ENCODE measurements around the gene CFAP43.
A peak's percentile ranks its signal among the peaks of the same experiment; 100 is the strongest.

The CFAP43 gene

DNA sequence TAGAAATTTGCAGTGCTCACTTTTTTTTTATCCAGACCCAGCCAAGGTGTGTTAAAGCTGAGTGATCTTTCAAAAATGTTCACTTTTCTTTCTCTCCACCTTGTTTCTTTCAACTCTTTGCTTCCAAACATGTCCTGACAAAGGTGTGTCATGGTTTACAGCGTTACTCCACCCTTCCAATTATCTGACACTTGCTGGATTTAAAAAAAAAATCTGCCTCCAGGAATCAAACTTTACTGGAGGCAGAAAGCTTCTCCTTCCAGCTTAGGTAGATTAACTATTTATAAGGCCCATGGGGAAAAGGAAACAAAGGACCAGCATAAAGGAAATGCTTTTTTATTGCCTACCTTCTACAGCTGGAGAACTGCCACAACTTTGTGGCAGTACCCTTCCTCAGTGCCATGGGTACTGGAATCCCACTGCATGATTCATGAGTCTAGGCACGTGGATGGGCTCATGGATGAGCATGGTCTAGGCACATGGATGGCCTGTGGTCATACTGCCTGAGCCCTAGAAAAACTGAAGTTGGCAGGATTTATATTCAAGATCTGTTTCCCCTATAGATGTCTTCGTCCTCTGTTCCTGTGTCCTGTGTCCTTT lies 146.3 kb downstream of the CFAP43 start, which contains the start of gene COL17A1:
TSS of gene COL17A1 (minus strand) at position 80 of the 600 bp plus-strand sequence. CDS start 5,207 bp downstream, outside the sequence.
- FAIRE-seq (no peak), DNase-seq (ENCODE audit: insufficient read length, low spot score) (no peak)
- TF ChIP-seq, protein P1, sequence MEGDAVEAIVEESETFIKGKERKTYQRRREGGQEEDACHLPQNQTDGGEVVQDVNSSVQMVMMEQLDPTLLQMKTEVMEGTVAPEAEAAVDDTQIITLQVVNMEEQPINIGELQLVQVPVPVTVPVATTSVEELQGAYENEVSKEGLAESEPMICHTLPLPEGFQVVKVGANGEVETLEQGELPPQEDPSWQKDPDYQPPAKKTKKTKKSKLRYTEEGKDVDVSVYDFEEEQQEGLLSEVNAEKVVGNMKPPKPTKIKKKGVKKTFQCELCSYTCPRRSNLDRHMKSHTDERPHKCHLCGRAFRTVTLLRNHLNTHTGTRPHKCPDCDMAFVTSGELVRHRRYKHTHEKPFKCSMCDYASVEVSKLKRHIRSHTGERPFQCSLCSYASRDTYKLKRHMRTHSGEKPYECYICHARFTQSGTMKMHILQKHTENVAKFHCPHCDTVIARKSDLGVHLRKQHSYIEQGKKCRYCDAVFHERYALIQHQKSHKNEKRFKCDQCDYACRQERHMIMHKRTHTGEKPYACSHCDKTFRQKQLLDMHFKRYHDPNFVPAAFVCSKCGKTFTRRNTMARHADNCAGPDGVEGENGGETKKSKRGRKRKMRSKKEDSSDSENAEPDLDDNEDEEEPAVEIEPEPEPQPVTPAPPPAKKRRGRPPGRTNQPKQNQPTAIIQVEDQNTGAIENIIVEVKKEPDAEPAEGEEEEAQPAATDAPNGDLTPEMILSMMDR (IDR thresholded peaks at IDR 0.05; ENCODE audit: insufficient read depth, missing control alignments) = no peak

DNA sequence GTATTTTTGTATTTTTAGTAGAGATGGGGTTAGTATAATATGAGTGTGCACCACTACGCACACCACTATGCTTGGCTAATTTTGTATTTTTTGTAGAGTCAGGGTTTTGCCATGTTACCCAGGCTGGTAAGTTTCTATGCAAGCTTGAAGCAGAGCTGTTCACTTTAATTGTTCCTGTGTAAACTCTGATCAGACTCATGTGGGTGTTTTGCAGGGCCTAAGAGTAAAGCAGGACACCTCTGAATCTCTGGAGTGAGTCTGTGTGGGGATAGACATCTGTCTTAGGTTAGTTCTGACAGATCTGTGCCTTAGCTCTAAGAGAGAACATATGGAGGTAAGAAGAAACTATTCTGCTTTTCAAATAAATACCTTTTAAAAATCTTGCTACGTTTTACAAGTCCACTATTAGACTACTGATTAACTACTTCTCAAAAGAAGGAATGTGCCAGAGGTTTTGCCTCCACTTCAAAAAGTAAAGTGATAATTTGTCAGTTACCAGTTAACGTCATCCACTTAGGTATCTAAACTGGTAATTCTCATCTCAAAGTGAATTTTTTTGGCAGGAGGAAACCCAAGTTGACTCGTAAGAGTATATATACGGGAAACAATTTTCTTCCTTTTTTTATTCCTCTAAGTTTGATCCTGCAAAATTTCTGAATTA lies 147.6 kb downstream of the CFAP43 start:
- FAIRE-seq (no peak), DNase-seq (ENCODE audit: insufficient read length, low spot score) (no peak)
- TF ChIP-seq, protein P1 (IDR thresholded peaks at IDR 0.05; ENCODE audit: insufficient read depth, missing control alignments) = no peak

DNA sequence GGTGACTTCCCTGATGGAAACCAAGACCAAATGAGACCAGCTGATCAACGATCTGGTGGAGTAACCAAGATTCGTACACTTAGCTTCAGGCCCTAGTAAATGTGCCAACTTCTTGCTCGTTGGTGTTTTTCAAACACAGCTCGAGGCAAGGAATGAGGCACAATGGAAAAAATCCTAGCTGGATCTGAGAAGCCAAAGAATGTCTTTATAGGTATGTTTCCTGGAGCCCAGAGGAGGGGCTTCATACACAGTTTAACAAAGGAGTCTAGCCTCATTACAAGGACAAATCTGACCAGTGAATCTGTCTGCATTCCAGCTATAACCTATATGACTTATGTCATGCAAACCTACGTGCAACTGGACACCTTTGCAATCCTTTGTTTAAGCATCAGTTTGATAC lies 150.2 kb downstream of the CFAP43 start:
- FAIRE-seq (no peak), DNase-seq (ENCODE audit: insufficient read length, low spot score) (no peak)
- TF ChIP-seq, protein P1 (IDR thresholded peaks at IDR 0.05; ENCODE audit: insufficient read depth, missing control alignments) = no peak

DNA sequence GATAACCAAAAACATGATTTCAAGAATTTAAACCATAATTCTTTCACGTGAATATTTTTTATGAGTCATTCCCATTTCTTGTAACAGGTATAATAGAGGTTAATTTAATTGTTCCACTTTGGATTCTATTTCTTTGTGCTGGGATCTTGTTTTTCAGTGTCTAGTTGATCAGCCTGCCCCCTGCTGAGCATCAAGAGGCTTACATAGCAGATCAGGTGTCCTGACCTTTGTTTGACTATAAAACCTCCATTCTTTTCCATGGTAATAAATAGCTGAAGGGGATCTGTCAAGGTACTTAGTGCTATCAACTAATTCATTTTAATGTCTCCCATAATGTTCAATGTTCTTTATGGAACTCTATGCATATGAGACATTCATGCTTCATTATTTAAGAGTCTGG lies 151.4 kb downstream of the CFAP43 start:
- DNase-seq (ENCODE audit: insufficient read length, low spot score) = no peak
- TF ChIP-seq, protein P1 (IDR thresholded peaks at IDR 0.05; ENCODE audit: insufficient read depth, missing control alignments) = peak; percentile 40
- FAIRE-seq = no peak
